Fibroblast of skin of right quadriceps (primary cell): ENCODE measurements around the gene STT3A.
A peak's percentile ranks its signal among the peaks of the same experiment; 100 is the strongest.

Experiments used
- DNase-seq: peaks from one replicate; pipeline ENCODE4 v3.0.0-alpha.2; 2013

The STT3A gene

DNA sequence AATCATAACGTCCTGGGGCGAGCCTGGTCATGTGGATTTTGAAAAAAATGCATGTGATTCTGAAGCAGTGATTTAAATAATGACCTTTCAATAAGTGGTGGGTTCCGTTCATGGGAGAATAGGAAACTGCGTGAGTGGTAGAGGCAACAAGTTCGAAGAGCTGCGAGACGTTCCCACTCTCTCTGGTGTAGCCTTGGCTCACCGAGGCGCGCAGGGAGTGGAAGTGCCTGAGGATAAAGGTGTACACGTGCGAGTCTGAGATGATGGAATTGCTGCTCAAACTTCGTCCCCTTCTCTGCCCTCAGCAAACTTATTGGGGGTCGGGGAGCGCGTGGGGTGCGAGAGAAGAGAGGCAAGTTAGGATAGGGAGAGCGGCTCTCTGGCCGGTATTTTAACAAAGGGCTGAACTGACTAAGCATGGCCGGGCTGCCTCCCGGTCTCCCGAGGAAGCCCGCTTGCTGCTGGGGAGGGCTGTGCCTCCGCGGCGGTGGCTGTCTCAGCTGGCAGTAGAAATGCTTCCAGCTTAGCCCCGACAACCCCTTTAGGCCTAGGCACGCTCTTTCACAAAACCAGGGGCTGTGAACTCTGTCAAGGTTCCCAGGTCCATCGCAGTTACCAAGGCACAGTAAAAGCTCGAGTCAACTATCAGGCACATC lies 875 bp upstream of the STT3A start:
- DNase-seq: peak; percentile 32

- peak; percentile 48 for DNase-seq
These were observed 615 bp downstream of the STT3A start for GRCh38 chr11:125593114-125593820.

GRCh38 chr11:125594958-125595357 lies 2.3 kb downstream of the STT3A start:
- no peak for DNase-seq

- DNase-seq: no peak
These were observed 8.0 kb downstream of the STT3A start for GRCh38 chr11:125600663-125601062.

DNA sequence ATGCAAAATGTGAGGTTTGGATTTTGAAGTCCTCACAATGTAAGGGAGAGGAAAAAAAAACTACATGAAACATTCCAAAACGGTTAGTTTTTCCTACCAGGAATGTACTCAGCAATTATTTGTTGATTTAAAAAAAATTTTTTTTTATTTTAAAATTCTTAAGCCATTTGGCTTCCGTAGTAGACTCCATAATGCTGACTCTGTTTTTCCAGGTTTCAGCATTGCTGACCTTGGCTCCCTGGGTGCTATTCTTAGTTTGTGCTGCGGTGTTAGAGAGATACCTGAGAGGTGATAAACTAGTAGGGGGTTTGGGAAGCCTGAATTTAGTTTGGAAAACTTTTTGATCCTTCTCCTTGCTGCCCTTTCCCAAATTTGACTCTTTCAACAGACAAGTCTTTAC lies 10.6 kb downstream of the STT3A start:
- no peak for DNase-seq

DNA sequence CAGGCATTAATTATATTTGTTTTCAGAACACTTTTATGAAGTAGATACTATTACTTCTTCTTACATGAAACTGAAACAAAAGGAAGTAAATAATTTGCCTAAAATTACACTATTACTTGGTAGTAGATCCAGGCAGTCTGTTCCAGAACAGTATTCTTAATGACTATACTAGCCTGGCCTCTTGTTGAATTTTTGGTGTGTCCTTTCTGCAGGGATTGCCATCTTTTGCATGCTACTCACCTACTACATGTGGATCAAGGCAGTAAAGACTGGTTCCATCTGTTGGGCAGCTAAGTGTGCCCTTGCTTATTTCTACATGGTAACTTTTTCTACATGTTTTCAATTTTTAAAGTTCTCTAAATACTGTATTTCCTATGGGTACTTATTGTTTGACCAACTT lies 12.8 kb downstream of the STT3A start:
- no peak for DNase-seq

DNA sequence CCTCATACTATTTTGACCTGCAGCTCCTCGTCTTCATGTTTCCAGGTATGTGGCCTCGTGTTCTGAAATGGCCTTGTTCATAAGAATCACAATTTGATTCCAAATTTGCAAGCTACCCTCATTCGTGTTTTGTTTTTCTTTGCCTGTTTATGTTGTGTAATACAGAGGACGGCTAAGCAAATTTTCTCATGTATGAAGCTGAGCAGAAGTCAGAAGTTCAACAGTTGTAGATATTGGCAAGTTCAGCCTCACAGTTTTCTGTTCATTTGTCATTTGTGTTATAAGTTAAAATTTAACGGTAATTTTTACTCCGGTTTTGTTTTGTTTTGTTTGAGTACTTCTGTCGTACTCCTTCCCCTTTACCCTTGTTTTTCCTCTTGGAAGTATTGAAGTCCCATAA lies 16.9 kb downstream of the STT3A start:
- DNase-seq: no peak

- no peak for DNase-seq
These were observed 25.7 kb downstream of the STT3A start for GRCh38 chr11:125618383-125618782.

- DNase-seq: peak; percentile 67
These were observed 29.3 kb downstream of the STT3A start for GRCh38 chr11:125621995-125622394.

GRCh38 chr11:125623064-125623463 lies 30.4 kb downstream of the STT3A start:
- no peak for DNase-seq

GRCh38 chr11:125624756-125625213 lies 32.1 kb downstream of the STT3A start, which contains the start of gene CHEK1:
TSS of gene CHEK1 (plus strand) at chr11:125625163. CDS start at chr11:125626769, 1,606 bp downstream.
- no peak for DNase-seq

DNA sequence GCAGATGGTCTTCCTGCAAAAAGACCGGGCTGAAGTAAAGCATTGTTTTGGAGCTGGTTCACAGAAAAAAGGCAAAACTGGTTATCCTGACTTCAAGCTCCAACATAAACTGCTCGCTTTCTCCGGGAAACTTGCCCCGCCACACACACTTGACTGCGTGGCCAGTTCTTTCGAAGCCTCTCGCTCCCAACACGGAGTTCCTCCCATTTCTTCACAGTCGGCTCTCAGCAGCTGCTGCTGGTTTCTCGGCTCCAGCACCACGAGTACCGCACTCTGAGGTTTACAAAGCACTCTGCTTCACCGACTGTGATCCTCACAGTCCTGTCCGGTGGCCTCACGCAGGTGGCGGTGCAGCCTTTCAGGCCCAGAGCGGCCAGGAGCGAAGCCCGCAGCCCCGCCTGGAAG lies 32.6 kb downstream of the STT3A start:
- no peak for DNase-seq

- DNase-seq: peak; percentile 95
These were observed 33.1 kb downstream of the STT3A start for GRCh38 chr11:125625630-125626287.

- peak; percentile 96 for DNase-seq
These were observed 33.8 kb downstream of the STT3A start for GRCh38 chr11:125626288-125626950.

DNA sequence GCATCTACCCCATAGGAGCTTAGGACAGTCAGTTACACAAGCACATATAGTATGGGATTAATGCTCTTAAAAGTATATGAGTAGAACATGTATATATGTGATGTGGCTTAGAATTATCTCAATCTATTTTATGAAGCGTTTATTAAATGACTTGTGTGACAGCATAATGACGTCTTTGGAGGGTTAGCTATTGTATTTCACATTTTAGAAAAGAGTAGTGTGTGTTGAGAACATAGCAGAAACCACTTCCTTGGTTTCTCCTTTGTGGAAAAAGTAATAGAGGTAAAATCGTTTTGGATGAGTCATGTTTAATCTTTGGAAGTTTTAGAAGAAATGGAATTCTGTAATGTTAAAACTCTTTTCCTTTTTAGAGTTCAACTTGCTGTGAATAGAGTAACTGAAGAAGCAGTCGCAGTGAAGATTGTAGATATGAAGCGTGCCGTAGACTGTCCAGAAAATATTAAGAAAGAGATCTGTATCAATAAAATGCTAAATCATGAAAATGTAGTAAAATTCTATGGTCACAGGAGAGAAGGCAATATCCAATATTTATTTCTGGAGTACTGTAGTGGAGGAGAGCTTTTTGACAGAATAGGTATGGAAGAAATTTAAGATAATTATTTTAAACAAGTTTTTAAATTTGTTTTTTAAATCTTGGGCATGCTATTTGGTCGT lies 34.7 kb downstream of the STT3A start:
- DNase-seq: no peak

- DNase-seq: no peak
These were observed 45.2 kb downstream of the STT3A start for GRCh38 chr11:125637840-125638239.

DNA sequence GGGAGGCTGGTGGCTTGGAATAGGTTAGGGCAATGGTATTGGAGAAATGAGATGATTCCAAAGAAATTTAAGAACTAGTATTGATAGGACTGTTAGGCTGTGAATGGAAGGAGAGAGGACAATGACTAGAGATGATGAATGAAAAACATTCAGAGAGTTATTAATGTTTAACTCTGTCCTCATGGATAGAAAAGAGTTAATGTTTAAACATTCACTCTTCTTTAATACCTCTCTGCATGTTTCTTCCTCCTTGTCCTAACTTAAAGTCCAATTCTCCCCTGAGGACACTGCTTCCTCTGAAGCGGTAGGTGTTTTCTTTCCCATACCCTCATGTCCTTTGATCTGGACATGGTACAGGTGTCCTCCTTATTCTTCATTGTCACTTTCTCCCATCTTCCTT lies 45.7 kb downstream of the STT3A start:
- DNase-seq: no peak

DNA sequence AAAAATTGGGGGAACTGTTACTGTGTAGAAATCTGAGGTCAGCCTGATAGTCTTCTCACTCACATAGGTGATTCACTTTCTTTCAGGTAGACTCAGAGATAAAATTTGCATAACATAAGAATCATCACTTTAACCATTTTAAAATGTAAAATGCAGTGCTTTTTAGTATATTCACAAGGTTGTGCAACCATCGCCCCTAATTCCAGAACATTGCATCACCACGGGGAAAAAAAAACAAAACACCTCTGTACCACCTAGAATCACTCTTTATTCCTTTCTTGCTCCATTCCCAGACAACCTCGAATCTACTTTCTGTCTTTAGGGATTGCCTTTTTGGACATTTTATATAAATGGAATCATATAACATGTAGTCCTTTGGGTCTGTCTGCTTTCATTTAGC lies 53.2 kb downstream of the STT3A start:
- no peak for DNase-seq

DNA sequence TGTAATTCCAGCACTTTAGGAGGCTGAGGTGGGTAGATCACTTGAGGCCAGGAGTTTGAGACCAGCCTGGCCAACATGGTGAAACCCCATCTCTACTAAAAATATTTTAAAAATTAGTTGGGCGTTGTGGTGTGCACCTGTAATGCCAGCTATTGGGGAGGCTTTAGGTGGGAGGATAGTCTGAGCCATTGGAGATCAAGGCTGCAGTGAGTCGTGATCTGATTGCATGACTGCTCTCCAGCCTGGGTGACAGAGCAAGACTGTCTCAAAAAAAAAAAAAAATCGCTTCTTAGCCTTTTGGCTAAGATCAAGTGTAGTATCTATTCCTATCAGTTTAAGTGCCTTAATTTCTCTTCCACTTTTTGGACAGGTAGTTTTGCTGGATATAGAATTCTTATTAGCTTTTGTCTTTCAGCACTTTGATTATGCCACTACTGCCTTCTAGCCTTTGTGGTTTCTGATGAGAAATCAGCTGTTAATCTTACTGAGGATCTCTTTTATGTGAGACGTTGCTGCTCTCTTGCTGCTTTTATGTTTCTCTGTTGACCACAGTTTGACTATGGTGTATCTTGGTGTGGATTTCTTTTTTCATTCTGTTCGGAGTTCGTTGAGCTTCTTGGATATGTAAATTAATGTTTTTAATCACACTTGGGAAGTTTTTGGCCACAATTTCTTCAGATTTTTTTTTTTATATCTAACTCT lies 57.0 kb downstream of the STT3A start:
- no peak for DNase-seq

DNA sequence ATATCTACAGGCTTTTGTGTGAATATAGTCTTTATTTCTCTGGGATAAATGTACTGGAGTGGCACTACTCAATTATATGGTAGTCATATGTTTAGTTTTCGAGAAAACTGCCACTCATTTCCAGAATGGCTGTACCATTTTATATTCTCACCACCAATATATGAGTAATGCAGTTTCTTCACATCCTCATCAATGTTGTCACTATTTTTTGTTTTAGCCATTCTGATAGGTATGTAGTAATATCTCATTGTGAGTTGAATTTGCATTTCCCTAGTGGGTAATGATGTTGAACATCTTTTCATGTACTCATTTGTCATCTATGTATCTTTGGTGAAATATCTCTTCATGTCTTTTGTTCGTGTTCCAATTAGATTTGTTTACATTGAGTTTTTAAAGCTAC lies 70.0 kb downstream of the STT3A start:
- no peak for DNase-seq

GRCh38 chr11:125663910-125664309 lies 71.3 kb downstream of the STT3A start:
- no peak for DNase-seq

- no peak for DNase-seq
These were observed 74.5 kb downstream of the STT3A start for GRCh38 chr11:125667151-125667550.
